HG03159 (cell line): ENCODE results near the gene BAX.

Source experiments
- ATAC-seq: cut with Tn5 transposase; IDR thresholded peaks from one replicate; pipeline ENCODE4 v1.9.1; 2021; ENCODE audit warnings: mild to moderate bottlenecking, moderate library complexity; ENCODE audit not compliant: unreplicated experiment

Gene BAX

GRCh38 chr19:48961673-48962028 is 7.0 kb downstream of the BAX start:
- no peak for ATAC-seq

- ATAC-seq, result no peak
Observed at GRCh38 chr19:48962029-48962848, 7.6 kb downstream of the BAX start.

- ATAC-seq, result no peak
Observed at GRCh38 chr19:48962849-48963165, 8.1 kb downstream of the BAX start.

GRCh38 chr19:48963371-48964204 is 8.9 kb downstream of the BAX start:
- no peak for ATAC-seq

- no peak for ATAC-seq
Observed at GRCh38 chr19:48964205-48965039, 9.7 kb downstream of the BAX start.

GRCh38 chr19:48965040-48965805 is 10.5 kb downstream of the BAX start, which contains the start of gene FTL:
Gene FTL (plus strand): TSS chr19:48965309. CDS start chr19:48965508, 199 bp downstream.
- peak; percentile 66 for ATAC-seq

- ATAC-seq, result peak; percentile 30
Observed at GRCh38 chr19:48965806-48966540, 11.3 kb downstream of the BAX start.

GRCh38 chr19:48966541-48967345 is 12.1 kb downstream of the BAX start:
- ATAC-seq, result no peak

GRCh38 chr19:48967346-48968178 is 12.9 kb downstream of the BAX start:
- no peak for ATAC-seq

GRCh38 chr19:48968179-48968661 is 13.5 kb downstream of the BAX start:
- ATAC-seq, result no peak

GRCh38 chr19:48968813-48969218 is 14.1 kb downstream of the BAX start:
- no peak for ATAC-seq

GRCh38 chr19:48969276-48970138 is 14.8 kb downstream of the BAX start:
- no peak for ATAC-seq

GRCh38 chr19:48970139-48970766 is 15.6 kb downstream of the BAX start:
- ATAC-seq, result no peak

- no peak for ATAC-seq
Observed at GRCh38 chr19:48970923-48971395, 16.3 kb downstream of the BAX start.

GRCh38 chr19:48975947-48976847 is 21.5 kb downstream of the BAX start:
- ATAC-seq, result no peak
